Colon (tissue), 2 donors: ENCODE data around the gene CYTH4.

Experiments used
- FAIRE-seq: peaks from 2 replicates; lab custom pipeline; 2012; peaks lifted over from hg19 to GRCh38; lab: Jason Lieb, UNC
- donor health status: control.
- donor health status: control.

The CYTH4 gene

GRCh38 chr22:37291559-37292298 is 9.4 kb downstream of the CYTH4 start:
- FAIRE-seq = no peak

GRCh38 chr22:37292641-37293040 is 10.3 kb downstream of the CYTH4 start:
- FAIRE-seq = no peak

GRCh38 chr22:37293172-37293571 is 10.9 kb downstream of the CYTH4 start:
- FAIRE-seq = no peak

GRCh38 chr22:37294747-37295146 is 12.4 kb downstream of the CYTH4 start:
- no peak for FAIRE-seq

GRCh38 chr22:37295213-37295886 is 13.0 kb downstream of the CYTH4 start:
- FAIRE-seq = no peak

GRCh38 chr22:37295946-37296345 is 13.6 kb downstream of the CYTH4 start:
- FAIRE-seq = no peak

- no peak for FAIRE-seq
These were observed 16.6 kb downstream of the CYTH4 start for GRCh38 chr22:37298748-37299495.

- no peak for FAIRE-seq
These were observed 17.7 kb downstream of the CYTH4 start for GRCh38 chr22:37299969-37300509.

GRCh38 chr22:37300551-37301017 is 18.3 kb downstream of the CYTH4 start:
- FAIRE-seq = no peak

GRCh38 chr22:37301144-37301830 is 19.0 kb downstream of the CYTH4 start:
- FAIRE-seq = no peak

GRCh38 chr22:37302674-37303555 is 20.6 kb downstream of the CYTH4 start:
- no peak for FAIRE-seq

- no peak for FAIRE-seq
These were observed 21.5 kb downstream of the CYTH4 start for GRCh38 chr22:37303821-37304274.

GRCh38 chr22:37304595-37305343 is 22.5 kb downstream of the CYTH4 start:
- FAIRE-seq = no peak

- no peak for FAIRE-seq
These were observed 23.6 kb downstream of the CYTH4 start for GRCh38 chr22:37305887-37306286.

- FAIRE-seq = no peak
These were observed 24.2 kb downstream of the CYTH4 start for GRCh38 chr22:37306494-37306829.

GRCh38 chr22:37308385-37309200 is 26.3 kb downstream of the CYTH4 start:
- FAIRE-seq = no peak

GRCh38 chr22:37309211-37310074 is 27.1 kb downstream of the CYTH4 start:
- FAIRE-seq = no peak

- FAIRE-seq = no peak
These were observed 27.8 kb downstream of the CYTH4 start for GRCh38 chr22:37310075-37310606.
